HG02870 (cell line): ENCODE results near the gene SPNS2.

Experiments
- ATAC-seq: cut with Tn5 transposase; IDR thresholded peaks from one replicate; pipeline ENCODE4 v1.9.1; 2021; ENCODE audit warnings: mild to moderate bottlenecking, moderate library complexity; ENCODE audit not compliant: unreplicated experiment

Gene SPNS2

DNA sequence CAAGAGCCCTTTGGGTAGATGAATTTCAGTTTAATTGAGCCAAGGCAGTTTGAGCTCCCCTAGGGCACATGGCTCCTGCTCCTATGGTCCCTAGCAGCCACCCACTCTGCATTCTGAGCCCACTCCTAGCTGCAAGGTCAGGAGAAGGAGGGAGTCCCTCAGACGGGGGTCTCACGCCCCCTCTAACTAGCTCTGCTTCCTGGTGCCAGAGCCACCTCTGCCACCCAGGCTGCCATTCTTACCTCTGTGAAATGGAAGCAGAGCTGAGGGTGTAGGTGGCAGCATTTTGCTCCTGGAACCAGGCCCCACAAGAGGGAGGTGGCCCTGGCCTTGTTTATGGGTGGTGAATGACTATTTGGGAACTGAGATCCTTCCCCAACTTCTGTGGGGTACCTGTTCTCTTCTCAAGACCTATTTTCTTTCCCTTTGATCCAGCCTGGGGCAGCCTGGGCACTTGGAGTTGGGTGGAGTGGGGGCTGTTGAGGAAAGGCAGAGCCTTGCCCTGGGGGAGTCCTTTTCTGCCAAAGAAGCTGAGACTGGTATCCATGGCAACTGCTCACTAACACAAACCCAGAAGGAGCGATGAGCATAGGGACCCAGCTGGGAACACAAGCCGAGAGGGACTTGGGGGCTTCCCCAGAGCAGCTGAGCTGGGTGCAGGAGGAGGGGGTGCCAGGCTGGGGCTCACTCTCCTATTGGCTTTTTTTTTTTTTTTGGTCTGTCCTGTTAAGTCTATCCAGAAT, 4.8 kb downstream of the SPNS2 start:
- no peak for ATAC-seq

DNA sequence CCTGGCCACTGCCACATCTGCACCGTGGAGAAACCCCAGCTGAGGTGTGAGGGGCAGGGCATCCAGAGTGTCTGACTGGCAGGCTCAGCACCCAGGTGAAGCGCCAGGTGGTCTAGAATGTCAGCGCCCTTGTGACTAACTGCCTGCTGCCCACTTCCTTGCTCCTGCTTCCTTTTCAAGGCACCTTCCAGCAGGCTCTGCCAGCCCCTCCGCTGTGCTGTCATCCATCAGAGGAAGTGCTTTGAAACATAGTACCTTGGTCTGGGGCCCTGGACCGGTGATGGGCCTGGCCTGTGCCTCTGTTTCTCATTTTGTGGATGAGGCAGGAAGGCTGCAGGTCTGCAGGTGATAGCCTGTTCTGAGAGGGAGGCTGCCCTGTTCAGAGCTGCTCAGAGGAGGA, 5.5 kb downstream of the SPNS2 start:
- ATAC-seq: no peak

GRCh38 chr17:4505187-4505586, 6.5 kb downstream of the SPNS2 start:
- no peak for ATAC-seq

DNA sequence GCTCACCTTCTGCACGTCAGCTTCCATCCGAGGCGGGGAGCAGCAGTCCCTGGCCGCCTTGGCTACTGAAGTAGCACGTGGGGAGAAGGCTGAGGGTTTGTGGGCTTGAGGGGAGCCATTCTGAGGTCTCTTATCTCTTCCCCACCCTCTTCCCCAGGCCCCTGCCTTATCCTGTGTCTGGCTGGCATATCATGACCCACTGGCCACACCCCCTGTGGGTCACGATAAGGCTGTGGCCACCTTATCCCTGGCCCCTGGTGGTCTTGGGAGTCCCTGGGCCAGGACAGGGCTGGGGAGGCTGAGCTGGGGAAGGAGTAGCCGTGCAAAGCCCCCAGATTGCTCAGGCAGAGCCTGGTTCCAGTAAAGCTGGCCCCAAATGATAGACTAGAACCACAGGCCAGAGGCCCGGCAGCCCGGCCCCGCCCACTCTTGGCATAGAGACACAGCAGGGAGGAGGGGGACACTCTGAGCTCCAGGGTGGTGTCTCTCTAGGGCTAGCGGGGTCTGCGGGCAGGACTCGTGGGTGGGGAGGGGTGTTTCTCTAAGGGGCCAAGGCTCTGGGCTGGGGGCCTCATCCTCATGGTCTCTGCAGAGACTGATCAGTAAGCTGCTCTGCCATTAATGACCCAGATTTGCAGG, 7.6 kb downstream of the SPNS2 start:
- no peak for ATAC-seq

DNA sequence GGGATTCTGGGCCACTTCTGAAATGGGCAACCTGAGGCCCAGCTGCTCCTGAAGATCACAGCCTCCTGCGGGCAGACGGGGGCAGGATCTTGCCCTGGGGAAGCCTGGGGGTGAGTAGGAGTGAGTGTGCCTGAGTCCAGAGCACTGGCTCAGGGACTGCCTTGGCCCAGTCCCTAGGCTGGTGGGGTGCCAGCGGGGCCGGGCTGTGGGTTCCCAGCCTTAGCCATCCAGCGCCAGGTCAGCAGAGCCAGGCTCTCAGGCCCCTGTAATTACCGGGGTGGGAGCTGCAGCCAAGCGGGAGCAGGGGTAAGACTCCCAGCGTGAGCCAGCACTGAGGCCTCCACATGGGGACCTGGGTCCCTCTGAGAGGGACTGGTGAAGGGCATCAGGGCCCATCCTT, 8.2 kb downstream of the SPNS2 start:
- no peak for ATAC-seq

DNA sequence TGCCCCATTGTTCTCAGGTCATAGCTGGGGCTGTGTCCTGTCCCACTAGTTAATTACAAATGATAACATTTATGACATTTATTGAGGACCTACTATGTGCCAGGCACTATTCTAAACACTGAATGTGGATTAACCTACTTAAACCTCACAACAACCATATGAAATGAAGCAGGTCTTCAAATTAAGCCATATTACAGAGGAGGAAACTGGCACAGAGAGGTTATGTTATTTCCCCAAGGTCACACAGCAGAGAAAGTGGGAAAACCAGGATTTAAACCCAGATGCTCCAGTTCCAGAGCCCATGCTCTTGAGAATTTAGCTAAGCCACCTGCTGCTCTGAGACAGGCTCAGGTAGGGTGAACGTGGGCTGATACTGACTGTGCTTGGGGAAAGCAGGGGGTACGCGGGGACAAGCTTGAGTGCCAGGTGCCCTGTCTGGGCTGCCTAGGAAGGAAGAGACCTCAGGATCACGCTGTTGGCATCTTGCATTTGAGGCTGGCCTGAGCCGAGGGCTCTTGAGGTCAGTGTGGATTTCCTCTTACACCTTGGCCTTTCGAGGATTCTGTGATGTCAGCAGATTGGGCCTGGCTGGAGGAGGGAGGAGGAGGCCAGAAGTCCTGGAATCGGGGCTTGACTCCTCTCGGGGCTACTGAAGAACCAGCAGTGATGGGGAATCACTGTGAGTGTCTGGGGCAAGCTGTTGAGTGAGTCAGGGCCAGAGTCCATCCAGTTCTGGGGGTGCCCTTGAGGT, 8.9 kb downstream of the SPNS2 start:
- ATAC-seq: no peak

DNA sequence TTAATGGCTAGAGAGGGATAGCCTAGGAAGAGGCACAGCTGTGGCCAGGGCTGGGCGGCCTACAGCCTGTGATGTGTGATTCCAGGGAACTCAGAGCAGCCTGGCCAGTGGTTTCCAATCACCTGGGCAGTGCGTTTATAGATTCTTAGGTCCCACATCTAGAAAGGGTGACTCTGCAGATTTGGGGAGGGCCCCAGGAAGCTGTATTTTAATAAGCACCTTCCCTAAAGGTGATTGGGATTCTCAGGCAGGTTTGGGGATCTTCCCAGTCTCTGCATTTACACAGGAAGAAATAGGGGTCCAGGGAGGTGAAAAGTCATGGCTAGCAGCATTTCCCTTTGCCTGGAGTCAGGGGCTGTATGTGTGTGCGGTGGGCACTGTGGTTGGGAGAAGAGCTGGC, 9.5 kb downstream of the SPNS2 start:
- no peak for ATAC-seq

GRCh38 chr17:4509401-4509800, 10.7 kb downstream of the SPNS2 start:
- no peak for ATAC-seq

GRCh38 chr17:4509923-4510617, 11.4 kb downstream of the SPNS2 start:
- no peak for ATAC-seq

DNA sequence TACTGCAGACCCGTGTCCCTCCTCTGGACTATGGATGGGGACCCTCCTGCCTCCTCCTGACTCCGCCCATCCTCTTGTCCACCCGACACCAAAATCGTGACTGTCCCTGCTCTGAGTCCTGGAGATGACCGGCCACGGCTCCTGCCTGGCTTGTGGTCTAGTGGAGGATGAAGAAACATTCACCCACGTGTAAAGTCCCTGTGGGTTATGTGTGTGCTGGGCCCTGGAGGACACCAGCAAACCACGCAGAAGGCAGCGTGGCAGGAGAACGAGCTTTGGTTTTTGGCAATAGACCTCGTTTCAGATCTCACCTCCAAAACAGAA, 11.9 kb downstream of the SPNS2 start:
- no peak for ATAC-seq

DNA sequence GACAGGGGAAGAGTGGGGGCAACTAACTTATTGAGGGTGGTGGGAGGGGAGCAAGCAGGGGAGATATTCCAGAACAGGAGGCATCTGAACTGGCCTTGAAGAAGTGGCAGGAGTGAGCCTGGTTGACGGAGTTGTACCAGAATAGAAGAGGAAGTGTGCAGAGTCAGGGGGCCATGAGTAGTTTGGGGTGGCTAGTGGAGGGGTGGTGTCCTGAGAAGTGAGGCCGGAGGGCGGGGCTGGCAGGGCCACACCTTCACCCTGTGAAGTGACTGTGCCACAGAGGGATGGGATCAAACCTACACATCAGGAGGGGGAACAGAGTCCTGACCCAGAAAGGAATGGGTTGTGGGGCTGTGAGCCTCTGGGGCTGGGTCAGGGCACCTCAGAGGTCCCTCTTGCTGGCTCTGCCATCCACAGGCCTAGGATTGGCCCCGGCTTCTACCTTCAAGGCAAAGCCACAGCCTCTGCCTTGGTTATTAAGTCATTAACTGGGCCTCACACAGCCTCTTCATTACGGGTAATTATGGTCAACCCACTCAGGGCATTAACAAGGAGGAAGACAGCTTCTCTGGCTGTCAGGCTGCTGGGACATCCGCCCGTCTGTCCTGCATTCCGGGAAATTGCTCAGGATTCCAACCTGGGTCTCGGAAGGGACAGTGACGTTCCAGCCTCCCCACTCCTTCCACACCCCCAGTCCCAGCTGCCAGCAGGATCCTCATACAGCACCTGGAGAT, 12.7 kb downstream of the SPNS2 start:
- ATAC-seq: no peak

GRCh38 chr17:4512156-4513112, 13.8 kb downstream of the SPNS2 start:
- no peak for ATAC-seq

- ATAC-seq: no peak
These were observed 14.7 kb downstream of the SPNS2 start for GRCh38 chr17:4513113-4514032.

DNA sequence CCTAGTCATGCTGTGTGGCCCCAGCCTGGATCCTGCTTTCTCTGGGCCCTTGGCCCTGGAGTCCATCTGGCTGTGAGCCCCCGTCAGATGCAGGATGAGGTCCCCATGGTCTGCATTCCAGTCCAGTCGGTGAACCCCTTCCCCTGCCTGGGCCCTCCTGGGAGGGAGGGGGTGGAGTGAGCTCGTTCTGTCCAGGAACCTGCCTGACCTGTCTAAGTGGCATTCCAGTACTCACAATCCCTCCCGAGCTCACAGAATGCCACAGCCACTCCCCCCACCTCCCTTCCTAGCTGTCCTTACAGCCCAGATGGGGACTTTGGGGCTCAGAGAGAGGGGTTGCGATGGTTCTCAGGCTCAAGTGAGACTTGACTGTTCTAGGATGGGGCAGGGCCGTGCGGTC, 15.5 kb downstream of the SPNS2 start:
- no peak for ATAC-seq

DNA sequence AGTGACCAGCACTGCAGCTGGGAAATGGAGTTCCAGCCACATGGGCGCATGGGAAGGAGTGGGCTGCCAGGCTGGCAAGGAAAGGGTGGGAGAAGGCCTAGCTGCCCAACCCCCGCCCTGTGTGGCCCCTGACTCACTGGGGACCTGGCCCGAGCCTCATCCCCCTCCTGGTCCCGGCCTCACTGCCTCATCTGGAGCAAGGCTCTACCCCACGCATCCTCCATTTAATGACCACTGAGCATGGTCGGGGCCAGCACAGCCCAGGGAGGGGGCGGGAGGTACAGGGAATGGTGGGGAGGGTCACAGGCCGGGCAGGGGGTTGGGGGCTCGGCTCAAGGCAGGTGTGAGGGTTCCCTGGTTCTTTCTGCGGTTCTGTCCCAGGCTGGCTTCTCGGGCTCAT, 16.1 kb downstream of the SPNS2 start:
- no peak for ATAC-seq

DNA sequence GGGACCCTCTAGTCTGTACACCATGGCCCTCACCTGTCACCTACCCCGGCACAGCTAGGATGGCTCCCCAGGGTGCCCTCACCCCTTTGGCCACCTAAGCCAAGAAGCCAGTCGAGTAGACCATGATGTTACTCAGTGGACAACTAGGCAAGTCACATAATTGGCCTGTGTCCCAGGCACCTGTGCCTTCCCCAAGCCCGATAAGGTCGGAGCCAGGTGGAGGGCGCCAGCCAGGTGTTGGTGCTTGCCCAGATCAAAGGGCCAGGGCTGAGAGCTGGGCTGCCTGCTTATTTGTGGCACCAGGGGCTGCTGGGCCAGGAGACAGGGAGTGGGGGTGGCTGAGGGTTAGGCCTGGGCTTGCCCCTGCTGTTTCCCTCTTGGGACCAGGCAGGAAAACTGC, 16.8 kb downstream of the SPNS2 start:
- no peak for ATAC-seq

DNA sequence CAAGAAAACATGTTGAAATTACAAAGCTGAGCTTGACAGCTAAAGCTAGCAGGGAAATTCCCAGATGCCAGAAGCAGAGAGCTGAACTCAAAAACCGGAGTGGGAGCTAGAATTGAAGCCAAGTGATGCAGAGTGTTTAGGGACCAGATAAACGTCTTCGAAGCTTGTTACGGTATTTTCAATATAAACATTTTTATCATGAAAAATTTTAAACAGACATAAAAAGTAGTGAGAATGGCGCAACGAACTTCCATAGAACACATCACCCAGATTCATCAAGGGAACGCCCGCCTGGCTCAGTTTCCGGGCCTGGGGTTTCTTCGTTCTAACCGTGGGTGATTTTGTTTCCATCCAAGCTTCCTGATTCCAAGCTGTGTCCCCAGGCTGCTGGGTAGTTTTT, 18.1 kb downstream of the SPNS2 start:
- no peak for ATAC-seq

GRCh38 chr17:4518901-4519300, 20.2 kb downstream of the SPNS2 start:
- ATAC-seq: no peak

GRCh38 chr17:4519361-4519788, 20.7 kb downstream of the SPNS2 start:
- no peak for ATAC-seq
